Measurements from ENCODE around the gene SLC27A6.
"Not testable (repeated sequence)": the region's sequence is repeated elsewhere in the genome, so short reads cannot be mapped to it uniquely, and the experiment has no call there.

Gene SLC27A6

GRCh38 chr5:128965011-128965637, at the start of gene SLC27A6:
SLC27A6 (plus strand) TSS chr5:128965488; CDS start chr5:128966138, 650 bp downstream.
- no peak for DNase-seq (ENCODE audit: low read depth, low spot score)
- H3K9me3 ChIP-seq (ENCODE audit: control insufficient read depth, insufficient read depth, low read length): no peaks in the 10 kb centered on the region
- H3K36me3 ChIP-seq (ENCODE audit: control insufficient read depth, insufficient read depth, low read length): no peaks in the 10 kb centered on the region
- H3K4me3 ChIP-seq (ENCODE audit: low read length): peak within 1 kb of the TSS; percentile 70
- H3K27me3 ChIP-seq (ENCODE audit: control insufficient read depth, insufficient read depth, low read length): peaks cover 6% of the 10 kb centered on the region; the same call in 1 of the 2 replicates
- H3K4me1 ChIP-seq (ENCODE audit: control insufficient read depth, insufficient read depth, low read length): peaks cover 2% of the 10 kb centered on the region; the same call in 1 of the 2 replicates
- no CpG with 5 or more reads among the region's 51 CpGs for WGBS (ENCODE audit: insufficient coverage, insufficient read length)
- H3K27ac ChIP-seq (ENCODE audit: low read length): no peak within 1 kb of the TSS

- no peak for DNase-seq (ENCODE audit: low read depth, low spot score)
- Histone ChIP-seq H3K36me3 (ENCODE audit: control insufficient read depth, insufficient read depth, low read length) (no peaks in the 10 kb centered on the region), H3K27me3 (ENCODE audit: control insufficient read depth, insufficient read depth, low read length) (no peaks in the 10 kb centered on the region), H3K4me3 (ENCODE audit: low read length) (no peak overlapping the region), H3K4me1 (ENCODE audit: control insufficient read depth, insufficient read depth, low read length) (no peaks in the 10 kb centered on the region), H3K27ac (ENCODE audit: low read length) (no peak overlapping the region), H3K9me3 (ENCODE audit: control insufficient read depth, insufficient read depth, low read length) (no peaks in the 10 kb centered on the region)
- no CpG with 5 or more reads among the region's 2 CpGs for WGBS (ENCODE audit: insufficient coverage, insufficient read length)
These were observed 45.7 kb upstream of the SLC27A6 start for GRCh38 chr5:128919542-128919941.

GRCh38 chr5:128920345-128921215, 44.7 kb upstream of the SLC27A6 start:
- Histone ChIP-seq H3K9me3 (ENCODE audit: control insufficient read depth, insufficient read depth, low read length) (no peaks in the 10 kb centered on the region), H3K4me1 (ENCODE audit: control insufficient read depth, insufficient read depth, low read length) (no peaks in the 10 kb centered on the region), H3K4me3 (ENCODE audit: low read length) (no peak overlapping the region), H3K36me3 (ENCODE audit: control insufficient read depth, insufficient read depth, low read length) (no peaks in the 10 kb centered on the region), H3K27ac (ENCODE audit: low read length) (no peak overlapping the region), H3K27me3 (ENCODE audit: control insufficient read depth, insufficient read depth, low read length) (no peaks in the 10 kb centered on the region)
- WGBS (ENCODE audit: insufficient coverage, insufficient read length): no CpG with 5 or more reads among the region's 2 CpGs
- DNase-seq (ENCODE audit: low read depth, low spot score): no peak

- Histone ChIP-seq H3K4me1 (ENCODE audit: control insufficient read depth, insufficient read depth, low read length) (no peaks in the 10 kb centered on the region), H3K36me3 (ENCODE audit: control insufficient read depth, insufficient read depth, low read length) (no peaks in the 10 kb centered on the region), H3K9me3 (ENCODE audit: control insufficient read depth, insufficient read depth, low read length) (no peaks in the 10 kb centered on the region), H3K4me3 (ENCODE audit: low read length) (no peak overlapping the region), H3K27ac (ENCODE audit: low read length) (no peak overlapping the region), H3K27me3 (ENCODE audit: control insufficient read depth, insufficient read depth, low read length) (no peaks in the 10 kb centered on the region)
- DNase-seq (ENCODE audit: low read depth, low spot score): no peak
- no CpG with 5 or more reads among the region's 2 CpGs for WGBS (ENCODE audit: insufficient coverage, insufficient read length)
These were observed 41.0 kb upstream of the SLC27A6 start for GRCh38 chr5:128924299-128924698.

- DNase-seq (ENCODE audit: low read depth, low spot score): no peak
- no peaks in the 10 kb centered on the region for H3K27me3 ChIP-seq (ENCODE audit: control insufficient read depth, insufficient read depth, low read length)
- no CpG with 5 or more reads among the region's 4 CpGs for WGBS (ENCODE audit: insufficient coverage, insufficient read length)
- H3K4me3 ChIP-seq (ENCODE audit: low read length): no peak overlapping the region
- H3K27ac ChIP-seq (ENCODE audit: low read length): no peak overlapping the region
- H3K9me3 ChIP-seq (ENCODE audit: control insufficient read depth, insufficient read depth, low read length): no peaks in the 10 kb centered on the region
- H3K4me1 ChIP-seq (ENCODE audit: control insufficient read depth, insufficient read depth, low read length): no peaks in the 10 kb centered on the region
- H3K36me3 ChIP-seq (ENCODE audit: control insufficient read depth, insufficient read depth, low read length): no peaks in the 10 kb centered on the region
These were observed 39.3 kb upstream of the SLC27A6 start for GRCh38 chr5:128925973-128926372.

GRCh38 chr5:128927644-128928043, 37.6 kb upstream of the SLC27A6 start:
- no peak for DNase-seq (ENCODE audit: low read depth, low spot score)

GRCh38 chr5:128932232-128932631, 33.1 kb upstream of the SLC27A6 start:
- H3K4me1 ChIP-seq (ENCODE audit: control insufficient read depth, insufficient read depth, low read length); H3K27me3 ChIP-seq (ENCODE audit: control insufficient read depth, insufficient read depth, low read length); H3K4me3 ChIP-seq (ENCODE audit: low read length); H3K27ac ChIP-seq (ENCODE audit: low read length); H3K36me3 ChIP-seq (ENCODE audit: control insufficient read depth, insufficient read depth, low read length); DNase-seq (ENCODE audit: low read depth, low spot score); H3K9me3 ChIP-seq (ENCODE audit: control insufficient read depth, insufficient read depth, low read length): not testable (repeated sequence)
- WGBS (ENCODE audit: insufficient coverage, insufficient read length): no CpG with 5 or more reads among the region's 4 CpGs

More at GRCh38 chr5:128927644-128928043, 37.6 kb upstream of the SLC27A6 start:
- Histone ChIP-seq H3K9me3 (ENCODE audit: control insufficient read depth, insufficient read depth, low read length) (no peaks in the 10 kb centered on the region), H3K4me3 (ENCODE audit: low read length) (no peak overlapping the region), H3K27me3 (ENCODE audit: control insufficient read depth, insufficient read depth, low read length) (no peaks in the 10 kb centered on the region), H3K4me1 (ENCODE audit: control insufficient read depth, insufficient read depth, low read length) (no peaks in the 10 kb centered on the region), H3K36me3 (ENCODE audit: control insufficient read depth, insufficient read depth, low read length) (no peaks in the 10 kb centered on the region), H3K27ac (ENCODE audit: low read length) (no peak overlapping the region)
- no CpG with 5 or more reads among the region's 3 CpGs for WGBS (ENCODE audit: insufficient coverage, insufficient read length)

GRCh38 chr5:128943100-128943499, 22.2 kb upstream of the SLC27A6 start:
- not testable (repeated sequence) for H3K36me3 ChIP-seq (ENCODE audit: control insufficient read depth, insufficient read depth, low read length); H3K4me3 ChIP-seq (ENCODE audit: low read length); DNase-seq (ENCODE audit: low read depth, low spot score); H3K9me3 ChIP-seq (ENCODE audit: control insufficient read depth, insufficient read depth, low read length); H3K27me3 ChIP-seq (ENCODE audit: control insufficient read depth, insufficient read depth, low read length); H3K27ac ChIP-seq (ENCODE audit: low read length); H3K4me1 ChIP-seq (ENCODE audit: control insufficient read depth, insufficient read depth, low read length)
- whole genome bisulfite sequencing (ENCODE audit: insufficient coverage, insufficient read length): no CpG with 5 or more reads among the region's 9 CpGs

- Histone ChIP-seq H3K4me1 (ENCODE audit: control insufficient read depth, insufficient read depth, low read length) (no peaks in the 10 kb centered on the region), H3K36me3 (ENCODE audit: control insufficient read depth, insufficient read depth, low read length) (no peaks in the 10 kb centered on the region), H3K27me3 (ENCODE audit: control insufficient read depth, insufficient read depth, low read length) (no peaks in the 10 kb centered on the region), H3K27ac (ENCODE audit: low read length) (no peak overlapping the region), H3K9me3 (ENCODE audit: control insufficient read depth, insufficient read depth, low read length) (no peaks in the 10 kb centered on the region), H3K4me3 (ENCODE audit: low read length) (no peak overlapping the region)
- WGBS (ENCODE audit: insufficient coverage, insufficient read length): no CpG with 5 or more reads among the region's 3 CpGs
- DNase-seq (ENCODE audit: low read depth, low spot score): no peak
These were observed 15.3 kb upstream of the SLC27A6 start for GRCh38 chr5:128949847-128950546.

- not testable (repeated sequence) for H3K4me3 ChIP-seq (ENCODE audit: low read length); H3K36me3 ChIP-seq (ENCODE audit: control insufficient read depth, insufficient read depth, low read length); H3K27ac ChIP-seq (ENCODE audit: low read length); H3K27me3 ChIP-seq (ENCODE audit: control insufficient read depth, insufficient read depth, low read length); H3K9me3 ChIP-seq (ENCODE audit: control insufficient read depth, insufficient read depth, low read length); DNase-seq (ENCODE audit: low read depth, low spot score); H3K4me1 ChIP-seq (ENCODE audit: control insufficient read depth, insufficient read depth, low read length)
- no CpG with 5 or more reads among the region's 6 CpGs for WGBS (ENCODE audit: insufficient coverage, insufficient read length)
These were observed 14.0 kb upstream of the SLC27A6 start for GRCh38 chr5:128951301-128951700.
